ENCODE results near the gene DNAJC3.
A peak's percentile ranks its signal among the peaks of the same experiment; 100 is the strongest.

DNAJC3 gene

GRCh38 chr13:95671597-95671996, 5.3 kb upstream of the DNAJC3 start:
- Histone ChIP-seq H3K79me2 (ENCODE audit: low read length) (peaks cover 6% of the 10 kb centered on the region; the same call in 1 of the 2 replicates), H4K20me1 (ENCODE audit: insufficient read depth, low read length) (no peaks in the 10 kb centered on the region), H3K4me1 (ENCODE audit: low read length) (peaks cover 8% of the 10 kb centered on the region), H3K9me3 (ENCODE audit: insufficient read depth, low read length) (peaks cover 3% of the 10 kb centered on the region; the same call in 1 of the 2 replicates), H3K36me3 (replicated peaks; ENCODE audit: low read depth, low read length) (peaks cover 31% of the 10 kb centered on the region), H3K27me3 (ENCODE audit: low read depth, low read length) (no peaks in the 10 kb centered on the region), H2AFZ (ENCODE audit: low read depth, low read length) (no peak overlapping the region), H3K9ac (ENCODE audit: low read length) (no peak overlapping the region), H3K4me3 (ENCODE audit: low read length) (no peak overlapping the region), H3K4me2 (ENCODE audit: low read length) (no peak overlapping the region), H3K27ac (ENCODE audit: low read length) (no peak overlapping the region)
- TF ChIP-seq CTCF (IDR thresholded peaks at IDR 0.05; ENCODE audit: low read depth, low read length), result no peak
- no peak for TF ChIP-seq EZH2phosphoT487 (IDR thresholded peaks at IDR 0.05; ENCODE audit: low read depth)

- Histone ChIP-seq H3K9ac (ENCODE audit: low read length) (peak overlapping the region; percentile 93), H3K36me3 (replicated peaks; ENCODE audit: low read depth, low read length) (peaks cover 38% of the 10 kb centered on the region), H3K27ac (ENCODE audit: low read length) (peak overlapping the region; percentile 66), H3K4me1 (ENCODE audit: low read length) (peaks cover 30% of the 10 kb centered on the region), H3K4me3 (ENCODE audit: low read length) (peak overlapping the region; percentile 93), H2AFZ (ENCODE audit: low read depth, low read length) (peak overlapping the region; percentile 93), H3K27me3 (ENCODE audit: low read depth, low read length) (no peaks in the 10 kb centered on the region), H3K4me2 (ENCODE audit: low read length) (peak overlapping the region; percentile 76), H4K20me1 (ENCODE audit: insufficient read depth, low read length) (peaks cover 23% of the 10 kb centered on the region), H3K9me3 (ENCODE audit: insufficient read depth, low read length) (no peaks in the 10 kb centered on the region), H3K79me2 (ENCODE audit: low read length) (peaks cover 49% of the 10 kb centered on the region)
- TF ChIP-seq CTCF (IDR thresholded peaks at IDR 0.05; ENCODE audit: low read depth, low read length), result no peak
- no peak for TF ChIP-seq EZH2phosphoT487 (IDR thresholded peaks at IDR 0.05; ENCODE audit: low read depth)
Observed at GRCh38 chr13:95676105-95676761, 706 bp upstream of the DNAJC3 start.

DNA sequence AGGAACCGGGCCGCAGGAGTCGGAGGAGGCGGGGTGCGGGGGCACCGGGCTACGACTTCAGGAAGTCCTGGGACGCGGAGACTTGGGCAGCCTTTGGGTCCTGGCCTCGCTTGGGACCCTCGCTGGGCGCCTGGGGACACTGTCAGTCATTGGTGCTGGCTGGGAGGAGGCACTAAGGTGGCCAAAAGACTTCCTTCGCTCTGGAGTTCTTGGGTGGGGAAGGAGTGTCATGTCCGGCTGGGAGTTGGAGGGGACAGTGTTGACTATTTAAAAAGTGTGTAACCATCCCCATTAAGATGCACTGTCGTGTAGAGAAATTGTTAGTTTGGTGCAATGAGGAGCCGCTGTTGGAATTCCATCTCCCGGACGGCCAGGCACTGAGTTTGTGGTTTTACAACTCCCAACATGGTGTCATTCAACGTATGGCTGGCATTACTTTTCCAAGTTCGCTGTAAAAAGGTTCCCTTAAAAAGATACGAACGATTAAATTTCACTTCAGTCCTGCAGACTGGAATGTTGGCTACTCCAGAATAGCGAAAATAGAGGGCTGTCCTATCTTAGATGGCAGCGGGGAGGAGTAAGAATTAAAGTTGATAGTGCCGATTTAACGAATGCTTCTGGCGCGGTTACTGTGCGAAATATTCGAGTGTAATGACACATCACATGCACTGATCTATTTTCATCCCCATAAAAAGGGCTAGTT, 776 bp downstream of the DNAJC3 start:
- peaks cover 37% of the 10 kb centered on the region for H4K20me1 ChIP-seq (ENCODE audit: insufficient read depth, low read length)

More for the DNA sequence above, 776 bp downstream of the DNAJC3 start:
- Histone ChIP-seq H3K4me1 (ENCODE audit: low read length) (peaks cover 30% of the 10 kb centered on the region), H3K4me3 (ENCODE audit: low read length) (peak overlapping the region; percentile 93), H3K27me3 (ENCODE audit: low read depth, low read length) (no peaks in the 10 kb centered on the region), H3K79me2 (ENCODE audit: low read length) (peaks cover 64% of the 10 kb centered on the region), H3K9me3 (ENCODE audit: insufficient read depth, low read length) (no peaks in the 10 kb centered on the region), H3K36me3 (replicated peaks; ENCODE audit: low read depth, low read length) (peaks cover 43% of the 10 kb centered on the region), H3K27ac (ENCODE audit: low read length) (peak overlapping the region; percentile 64), H2AFZ (ENCODE audit: low read depth, low read length) (no peak overlapping the region; the same call in 1 of the 2 replicates), H3K9ac (ENCODE audit: low read length) (peak overlapping the region; percentile 95), H3K4me2 (ENCODE audit: low read length) (peak overlapping the region; percentile 84)
- no peak for TF ChIP-seq CTCF (IDR thresholded peaks at IDR 0.05; ENCODE audit: low read depth, low read length)
- no peak for TF ChIP-seq EZH2phosphoT487 (IDR thresholded peaks at IDR 0.05; ENCODE audit: low read depth)

All from OCI-LY3 (cell line).